ENCODE measurements around the gene EFCAB6.

EFCAB6 gene

DNA sequence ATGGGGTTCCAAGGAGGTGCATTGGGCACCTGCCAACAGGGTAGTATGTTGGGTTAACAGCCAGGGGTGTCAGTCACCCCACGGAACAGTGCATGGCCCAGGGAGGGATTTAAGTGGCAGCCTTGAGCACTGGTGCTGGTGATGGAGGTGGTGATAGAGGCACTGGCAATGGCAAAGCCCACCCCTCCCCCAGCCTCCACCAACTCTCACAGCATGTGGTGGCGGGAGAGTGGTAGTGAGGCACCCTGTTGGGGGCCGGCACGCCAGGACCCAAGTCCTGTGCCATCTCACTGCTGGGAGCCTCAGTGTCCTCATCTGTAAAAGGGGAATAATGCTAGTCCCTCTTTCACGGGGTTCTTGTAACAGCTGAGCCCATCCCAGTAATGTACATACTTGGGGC, 318.8 kb downstream of the EFCAB6 start:
- no peak for DNase-seq

DNA sequence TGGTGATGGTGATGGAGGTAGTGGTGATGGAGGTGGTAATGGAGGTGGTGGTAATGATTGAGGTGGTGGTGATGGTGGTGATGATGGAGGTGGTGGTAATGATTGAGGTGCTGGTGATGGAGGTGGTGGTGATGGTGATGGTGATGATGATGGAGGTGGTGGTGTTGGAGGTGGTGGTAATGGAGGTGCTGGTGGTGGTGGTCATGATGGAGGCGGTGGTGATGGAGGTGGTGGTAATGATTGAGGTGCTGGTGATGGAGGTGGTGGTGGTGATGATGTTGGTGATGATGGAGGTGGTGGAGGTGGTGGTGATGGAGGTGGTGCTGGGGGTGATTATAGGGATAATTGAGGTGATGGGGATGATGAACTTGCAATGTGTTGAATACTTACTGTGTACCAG, 320.4 kb downstream of the EFCAB6 start:
- DNase-seq, result no peak

DNA sequence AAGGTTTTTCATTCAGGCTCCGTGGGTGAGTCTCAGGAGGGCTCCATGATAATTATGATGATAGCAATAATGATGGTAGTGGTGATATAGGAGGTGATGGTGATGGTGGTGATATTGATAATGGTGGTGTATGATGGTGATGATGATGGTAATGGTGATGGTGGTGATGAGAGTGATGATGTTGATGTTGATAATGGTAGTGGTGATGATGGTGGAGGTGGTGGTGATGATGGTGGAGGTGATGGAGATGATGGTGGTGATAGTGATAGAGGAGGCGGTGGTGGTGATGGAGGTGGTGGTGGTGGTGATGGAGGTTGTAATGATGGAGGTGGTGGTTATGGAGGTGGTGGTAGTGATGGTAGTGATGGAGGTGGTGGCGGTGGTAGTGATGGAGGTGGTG, 320.9 kb downstream of the EFCAB6 start:
- DNase-seq, result no peak

DNA sequence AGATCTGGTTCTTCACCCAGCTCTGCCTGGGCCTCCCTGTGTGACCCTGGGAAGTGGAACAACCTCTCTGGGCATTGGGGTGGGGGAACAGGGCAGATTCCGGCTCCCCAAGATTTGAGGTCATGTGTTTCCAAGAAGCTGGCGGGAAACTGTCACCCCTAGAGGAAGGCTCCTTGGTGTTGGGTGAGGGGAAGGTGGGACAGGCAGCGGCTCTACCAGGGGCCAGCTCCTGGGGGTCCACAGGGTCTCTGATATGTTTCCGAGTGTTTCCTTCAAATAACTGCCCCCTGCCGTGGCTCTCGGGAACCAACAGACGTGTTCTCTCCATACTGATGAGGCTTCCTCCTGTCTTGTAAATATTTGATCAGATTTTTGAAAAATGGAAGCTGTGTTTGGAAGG, 321.8 kb downstream of the EFCAB6 start:
- DNase-seq, result no peak

DNA sequence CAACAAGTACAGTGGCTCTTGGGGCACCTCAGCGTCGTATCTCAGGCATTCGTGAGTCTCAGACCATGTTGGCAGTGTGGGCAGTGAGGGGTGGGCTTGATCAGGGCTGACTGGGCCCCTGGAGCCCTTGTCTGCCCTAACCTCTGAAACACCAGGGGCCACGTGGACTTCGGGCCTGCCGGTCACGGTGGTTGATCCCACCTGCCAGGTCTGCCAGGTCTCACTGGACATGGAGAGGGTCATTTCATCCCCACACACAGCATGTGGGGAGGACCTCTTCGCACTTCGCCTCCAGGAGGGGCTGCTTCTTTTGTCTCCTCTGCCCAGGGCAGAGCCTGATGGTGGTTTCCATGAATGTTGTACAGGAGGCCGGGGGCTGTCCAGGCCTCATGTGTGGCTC, 323.2 kb downstream of the EFCAB6 start:
- DNase-seq, result no peak

DNA sequence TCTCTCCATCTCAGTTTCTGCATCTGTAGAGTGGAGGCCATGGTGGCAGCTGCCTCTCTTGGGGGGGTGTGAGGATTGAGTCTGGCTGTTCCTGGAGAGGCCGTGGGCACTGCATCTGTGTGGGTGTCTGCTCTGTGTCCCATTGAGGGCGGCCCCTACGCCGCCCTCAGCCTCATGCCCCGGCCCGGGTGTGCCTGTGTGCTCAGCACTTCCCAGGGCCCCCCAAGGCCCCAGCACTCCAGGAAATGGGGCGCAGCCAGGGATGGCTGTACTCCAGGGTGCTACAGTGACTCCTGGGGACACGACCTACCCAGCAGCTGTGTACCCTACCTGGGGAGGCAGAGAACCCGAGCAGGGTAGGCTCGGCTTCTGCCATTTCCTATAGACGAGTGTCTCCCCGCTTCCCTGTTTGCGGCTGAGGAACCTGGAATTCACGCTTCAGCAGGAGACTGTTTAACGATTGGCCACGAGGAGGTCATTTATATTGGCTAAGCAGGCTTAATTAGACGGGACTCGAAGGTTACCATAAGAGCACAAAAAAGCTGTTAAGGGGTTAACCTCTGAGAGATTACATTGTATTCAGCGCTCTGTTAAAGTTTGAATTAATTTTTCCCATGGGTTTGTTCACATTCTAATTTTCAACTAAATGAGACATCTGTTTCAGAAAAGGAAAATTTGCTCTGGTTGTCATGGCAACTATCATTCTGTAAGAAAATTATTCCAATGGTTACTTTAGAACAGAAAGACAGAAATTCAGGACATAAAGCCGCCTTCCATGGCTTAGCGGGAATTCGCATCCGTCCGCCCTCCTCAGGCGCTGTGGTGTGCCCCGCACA, 323.9 kb downstream of the EFCAB6 start:
- no peak for DNase-seq

DNA sequence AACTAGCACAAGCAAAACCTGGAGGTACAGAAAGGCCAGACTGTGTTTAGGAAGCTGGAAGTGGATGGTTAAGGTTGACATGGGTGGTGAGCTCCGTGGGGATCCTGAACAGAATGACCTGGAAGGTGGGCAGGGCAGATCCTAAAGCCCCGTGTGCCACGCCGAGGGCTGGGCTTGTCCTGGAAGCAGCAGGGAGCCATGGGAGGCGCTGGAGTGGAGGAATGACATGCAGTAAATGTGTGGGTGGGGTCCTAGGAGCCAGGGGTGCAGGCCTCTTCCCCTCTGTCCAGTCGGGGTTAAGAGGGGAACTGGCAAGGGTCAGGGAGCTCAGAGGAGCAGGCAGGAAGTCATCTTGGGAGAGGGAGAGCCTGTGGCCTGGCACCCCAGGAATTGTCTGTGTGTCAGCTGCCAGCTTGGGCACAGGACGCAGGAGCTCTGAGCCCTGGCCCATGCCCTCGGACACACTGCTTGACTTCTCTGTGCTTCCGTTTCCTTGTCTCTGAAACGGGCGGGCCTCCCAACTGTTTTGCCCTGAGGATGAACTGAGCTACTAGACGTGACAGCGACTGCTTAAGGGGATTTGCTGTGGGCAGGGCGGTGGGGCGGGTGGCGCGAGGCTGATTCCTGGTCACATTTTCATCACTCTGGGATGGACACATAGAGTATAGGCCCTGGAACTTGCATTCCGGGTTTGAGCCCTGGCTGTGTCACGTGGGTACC, 324.6 kb downstream of the EFCAB6 start:
- no peak for DNase-seq

DNA sequence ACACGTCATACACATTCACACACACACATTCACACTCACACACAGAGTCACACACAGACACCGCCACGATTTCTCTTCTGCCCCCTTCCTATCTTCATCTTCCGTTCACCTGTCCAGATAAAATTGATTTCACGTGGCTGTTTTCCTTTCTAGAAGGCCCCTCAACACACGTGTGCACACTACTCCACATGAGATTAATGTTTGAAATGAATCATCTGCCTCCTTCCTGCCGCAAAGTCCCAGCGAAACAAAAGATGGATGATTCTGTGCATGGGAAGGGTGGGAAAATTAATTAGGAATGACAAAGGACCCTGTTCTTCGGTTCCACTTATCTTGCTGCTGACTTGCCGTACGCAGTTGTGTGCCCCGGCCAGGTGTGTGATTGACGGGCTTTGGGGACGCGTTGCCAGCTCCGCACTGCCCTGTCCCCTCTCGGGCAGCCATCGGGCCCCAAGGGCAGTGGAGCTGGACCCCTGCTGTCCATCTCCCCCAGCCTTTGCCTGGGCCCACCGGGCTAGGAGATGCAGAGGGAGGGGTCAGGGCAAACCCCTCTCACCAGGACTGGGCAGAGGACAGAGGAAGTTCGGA, 326.5 kb downstream of the EFCAB6 start:
- no peak for DNase-seq

DNA sequence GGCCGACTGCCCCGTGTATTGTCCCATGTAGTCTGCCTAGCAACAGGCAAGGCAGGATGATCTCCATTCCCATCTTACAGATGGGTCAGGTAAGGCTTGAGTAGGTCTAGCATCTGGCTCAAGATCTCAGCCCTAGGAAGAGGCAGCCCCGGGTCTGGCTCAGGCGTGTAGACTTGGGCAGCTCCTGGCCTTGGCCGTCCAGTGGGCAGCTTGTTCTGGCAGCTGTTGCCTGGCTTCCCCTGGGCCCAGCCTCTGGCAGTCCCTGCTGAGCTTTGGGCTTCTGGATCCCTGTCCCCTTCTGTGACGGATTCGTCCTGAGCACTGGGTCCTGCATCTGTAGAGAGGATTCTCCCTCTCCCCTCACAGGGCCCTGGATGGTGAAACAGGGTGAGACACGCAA, 327.9 kb downstream of the EFCAB6 start:
- DNase-seq, result no peak

DNA sequence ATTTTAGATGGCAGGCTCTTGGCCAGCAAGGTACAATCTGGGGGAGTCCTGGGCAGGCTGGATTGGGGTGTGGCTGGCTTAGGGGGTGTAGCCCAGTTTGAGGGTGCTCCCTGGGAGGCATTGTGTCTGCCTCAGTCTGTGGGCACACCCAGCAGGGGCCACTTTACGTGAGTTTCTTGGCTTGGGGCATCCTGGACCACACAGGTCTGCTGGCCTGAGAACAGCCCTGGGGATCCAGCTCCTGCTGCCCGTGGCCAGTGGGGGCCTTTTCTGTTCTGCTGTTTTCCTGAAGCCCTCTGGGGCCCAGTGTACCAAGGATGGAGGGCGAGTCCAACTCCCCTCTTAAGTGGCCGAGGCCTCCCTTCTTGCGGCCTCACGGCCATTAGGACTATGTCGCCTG, 328.4 kb downstream of the EFCAB6 start:
- no peak for DNase-seq

DNA sequence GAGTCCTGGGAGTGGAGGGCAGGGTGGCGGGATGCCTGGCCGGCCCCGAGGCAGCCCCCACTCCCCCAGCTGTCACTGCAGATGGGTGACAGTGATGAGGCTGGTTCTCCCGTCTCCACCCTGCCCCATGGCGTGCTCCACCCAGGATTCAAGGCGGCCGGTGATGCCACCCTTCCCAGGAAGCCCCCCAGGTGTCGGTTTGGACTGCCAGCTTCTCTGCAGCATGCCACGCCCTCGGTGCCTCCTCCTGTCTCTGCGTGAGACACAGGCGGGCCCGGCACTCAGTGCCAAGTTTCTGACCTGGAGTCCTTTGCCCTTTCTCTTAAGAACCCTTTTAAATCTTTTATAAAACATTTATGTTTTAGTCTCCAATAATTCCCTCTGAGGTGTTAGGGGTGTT, 328.8 kb downstream of the EFCAB6 start:
- no peak for DNase-seq

DNA sequence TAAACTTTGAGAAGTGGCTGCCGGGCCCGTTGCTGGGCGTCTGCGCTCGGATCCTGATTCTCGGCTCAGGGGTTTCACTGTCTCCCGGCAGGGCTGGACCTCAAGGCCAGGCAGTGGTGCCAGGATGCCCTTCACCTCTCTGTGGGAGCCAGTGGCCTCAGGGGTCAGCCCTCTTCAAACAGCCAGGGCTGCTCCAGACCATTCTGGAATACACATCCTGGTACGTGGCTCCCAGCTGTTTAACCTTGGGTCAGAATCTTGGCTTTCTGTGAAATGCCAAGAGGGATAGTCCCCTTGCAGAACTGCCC, 329.8 kb downstream of the EFCAB6 start:
- DNase-seq, result no peak

DNA sequence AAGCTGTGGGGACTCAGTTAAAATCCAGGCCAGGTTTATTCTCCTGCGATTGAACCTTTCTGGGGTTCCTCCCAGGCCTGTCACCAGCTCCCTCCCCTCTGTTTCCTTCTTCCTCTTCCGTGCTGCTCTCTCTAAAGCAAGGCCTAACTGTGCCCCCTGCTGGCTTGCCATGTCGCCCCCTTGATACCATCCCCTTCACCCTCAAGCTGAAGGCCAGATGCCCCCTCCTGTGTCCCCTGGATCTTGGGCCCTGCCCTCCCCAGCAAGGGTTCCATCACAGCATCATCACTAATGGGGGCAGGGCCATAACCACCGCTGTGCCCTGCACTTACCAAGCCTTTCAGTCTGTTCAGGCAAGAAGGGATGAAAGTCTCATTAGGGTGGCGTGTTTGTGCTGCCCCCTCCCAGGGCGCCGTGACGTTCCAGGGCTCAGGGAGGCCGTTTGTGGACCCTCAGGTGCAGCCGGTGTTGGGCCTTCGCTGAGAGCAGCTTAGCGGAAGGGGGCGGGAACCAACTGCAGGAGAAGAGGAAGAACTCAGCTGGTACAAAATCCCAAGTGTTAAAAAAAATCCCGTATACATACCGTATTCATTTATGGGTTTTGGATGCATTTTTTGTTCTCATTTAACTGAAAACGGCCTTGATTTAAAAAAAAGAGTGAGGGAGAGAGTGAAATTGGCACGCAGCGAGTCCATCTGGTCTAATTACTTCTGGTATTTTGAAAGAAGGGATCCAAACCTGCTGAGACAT, 330.4 kb downstream of the EFCAB6 start:
- no peak for DNase-seq

DNA sequence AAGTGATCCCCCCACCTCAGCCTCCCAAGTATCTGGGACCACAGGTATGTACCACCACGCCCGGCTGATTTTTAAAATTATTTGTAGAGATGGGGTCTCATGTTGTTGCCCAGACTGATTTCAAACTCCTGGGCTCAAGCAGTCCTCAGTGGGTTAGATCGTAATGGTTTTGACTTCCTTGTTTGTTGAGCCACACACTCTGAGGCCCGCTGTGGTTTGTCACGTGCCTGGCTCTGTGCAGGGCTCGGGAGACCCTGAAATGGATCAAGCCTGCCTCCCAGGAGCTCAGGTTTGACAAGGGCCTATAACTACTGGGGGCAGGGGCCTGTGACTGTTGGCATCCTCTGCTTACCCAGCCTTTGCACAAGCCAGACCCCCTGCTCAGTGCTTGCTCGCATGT, 332.1 kb downstream of the EFCAB6 start:
- no peak for DNase-seq

DNA sequence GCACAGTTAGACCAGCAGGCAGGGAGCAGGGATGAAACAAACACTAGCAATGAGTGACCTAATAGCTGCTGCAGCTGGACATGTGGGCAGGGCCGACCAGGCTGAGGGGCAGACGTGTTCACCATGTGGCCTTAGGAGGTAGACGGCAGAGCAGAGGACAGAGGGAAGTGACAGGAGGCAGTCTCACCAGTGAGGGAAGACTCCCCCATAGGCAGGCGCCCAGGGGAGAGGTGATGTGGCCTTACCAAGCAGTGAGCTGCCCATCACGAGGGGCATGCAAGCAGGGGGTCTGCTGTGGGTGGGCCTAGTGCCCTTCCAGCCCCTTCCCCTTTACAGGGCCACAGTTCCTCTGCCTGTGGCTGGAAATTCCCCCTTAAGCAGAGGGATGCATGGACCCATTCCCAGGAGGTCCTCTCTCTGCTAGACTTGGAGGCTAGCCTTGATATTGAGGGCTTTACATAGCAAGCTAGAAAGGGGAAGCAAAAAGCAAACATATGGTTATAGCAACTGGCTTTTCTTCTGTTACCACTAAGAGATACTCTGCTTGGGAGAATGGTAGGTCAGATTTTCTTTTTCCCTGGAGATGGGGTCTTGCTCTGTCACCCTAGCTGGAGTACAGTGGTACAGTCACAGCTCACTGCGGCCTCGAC, 332.7 kb downstream of the EFCAB6 start:
- DNase-seq, result no peak

Data from NCI-H2107 (cell line).